GM12892 (cell line): ENCODE measurements around the gene VPS13D.

Source experiments
- POLR2AphosphoS5 ChIP-seq: IDR thresholded peaks from 2 replicates; pipeline ENCODE4 v1.6.1; 2011; ENCODE audit warnings: low read depth, low read length, control low read depth
- TAF1 ChIP-seq: IDR thresholded peaks from 2 replicates; pipeline ENCODE4 v1.6.1; 2011; ENCODE audit warnings: low read depth, mild to moderate bottlenecking, control low read depth, low read length, borderline replicate concordance

DNA sequence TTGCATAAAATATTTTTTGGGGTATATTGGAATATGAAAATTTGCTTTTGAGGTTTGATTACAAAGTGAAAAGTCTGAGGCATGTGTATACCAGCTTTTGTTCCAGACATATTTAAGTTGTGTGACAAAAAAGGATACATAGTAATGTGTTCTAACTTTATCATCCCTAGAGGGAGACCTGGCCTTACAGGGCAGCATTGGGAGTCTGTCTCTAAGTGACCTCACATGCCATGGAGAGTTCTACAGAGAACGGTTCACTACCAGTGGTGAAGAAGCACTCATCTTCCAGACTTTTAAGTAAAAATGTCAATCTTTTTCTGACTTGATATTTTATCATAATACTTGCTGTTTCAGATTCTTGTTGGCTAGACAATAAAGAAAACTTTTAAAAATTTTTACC is 61.0 kb downstream of the VPS13D start:
- TF ChIP-seq TAF1 (no peak), POLR2AphosphoS5 (no peak)
